H1 (cell line): ENCODE results near the gene LIMS1. TPM values are rescaled to one million over a fixed set of nuclear protein-coding genes. Genes with fewer than 3 reads are reported as not detected.

ENCODE experiments used
- CTCF ChIA-PET: fragments of 300-600 bp; sonication (Branson Sonifier 250); formaldehyde crosslinking; loops from one replicate; lab custom pipeline; 2021; ENCODE audit not compliant: partially characterized antibody; lab: Charles Lee
- POLR2A ChIA-PET: fragments of 300-600 bp; sonication (Branson Sonifier 250); formaldehyde crosslinking; loops from one replicate; lab custom pipeline; 2021; ENCODE audit warnings: inconsistent platforms; ENCODE audit not compliant: partially characterized antibody; lab: Charles Lee
- DNase-seq, 2 experiments: peaks; one replicate each; pipeline versions ENCODE4 v3.0.0 to v3.0.0-alpha.2; 2010 to 2022; ENCODE audit warnings: low spot score in 2 of 2, low read depth in 1 of 2, mixed read lengths in 1 of 2
- FAIRE-seq: peaks from 2 replicates; lab custom pipeline; 2011; peaks lifted over from hg19 to GRCh38; lab: Jason Lieb, UNC
- H2AFZ ChIP-seq: 2 replicates; pipeline ENCODE4 v1.8.1; 2012; ENCODE audit warnings: low read length, inconsistent platforms
- H2AK5ac ChIP-seq: 2 replicates; pipeline ENCODE4 v1.6.1; 2013; ENCODE audit warnings: low read depth, low read length
- H2BK120ac ChIP-seq: replicated peaks from 2 replicates; pipeline ENCODE3; 2013; ENCODE audit warnings: low read depth, low read length, inconsistent platforms
- H2BK12ac ChIP-seq: 2 replicates; pipeline ENCODE4 v1.6.1; 2013; ENCODE audit warnings: low read depth, low read length
- H2BK15ac ChIP-seq: 2 replicates; pipeline ENCODE4 v1.6.1; 2013; ENCODE audit warnings: low read length
- H2BK20ac ChIP-seq: 2 replicates; pipeline ENCODE4 v1.6.1; 2013; ENCODE audit warnings: low read length
- H2BK5ac ChIP-seq: 2 replicates; pipeline ENCODE4 v1.6.1; 2013; ENCODE audit warnings: low read depth, low read length
- H3K14ac ChIP-seq: 2 replicates; pipeline ENCODE4 v1.6.1; 2013; ENCODE audit warnings: inconsistent platforms; ENCODE audit not compliant: insufficient read length
- H3K18ac ChIP-seq: 2 replicates; pipeline ENCODE4 v1.6.1; 2013; ENCODE audit warnings: low read length; ENCODE audit errors: extremely low read depth
- H3K23ac ChIP-seq: 2 replicates; pipeline ENCODE4 v1.6.1; 2013; ENCODE audit warnings: inconsistent platforms; ENCODE audit not compliant: insufficient read length
- H3K23me2 ChIP-seq: 2 replicates; pipeline ENCODE4 v1.6.1; 2013; ENCODE audit warnings: low read depth, low read length
- H3K27ac ChIP-seq: 2 replicates; pipeline ENCODE4 v1.6.1; 2011; ENCODE audit warnings: low read depth, low read length, inconsistent platforms
- H3K27me3 ChIP-seq, 4 experiments: replicated peaks in 1 of 4; 1 replicate in 1 of 4; 2 replicates in 3 of 4; pipeline versions ENCODE4 v1.6.1 to v1.8.1; 2011 to 2013; ENCODE audit warnings: low read length in 3 of 4, mild to moderate bottlenecking in 3 of 4, inconsistent platforms in 2 of 4, mixed read lengths in 2 of 4, moderate library complexity in 1 of 4; ENCODE audit not compliant: control insufficient read depth in 3 of 4, insufficient read depth in 3 of 4; ENCODE audit errors: extremely low read depth in 1 of 4
- H3K36me3 ChIP-seq, 4 experiments: 2 replicates each; pipeline versions ENCODE4 v1.6.1 to v1.8.1; 2011 to 2013; ENCODE audit warnings: mild to moderate bottlenecking in 4 of 4, low read length in 3 of 4, moderate library complexity in 2 of 4, control low read depth in 1 of 4, inconsistent platforms in 1 of 4; ENCODE audit not compliant: insufficient read depth in 4 of 4, control insufficient read depth in 2 of 4
- H3K4ac ChIP-seq: replicated peaks from 2 replicates; pipeline ENCODE3; 2013; ENCODE audit warnings: low read length, low read depth, mixed read lengths, inconsistent platforms; ENCODE audit not compliant: insufficient read length
- H3K4me1 ChIP-seq, 4 experiments: replicated peaks in 1 of 4; 1 replicate in 1 of 4; 2 replicates in 3 of 4; pipeline versions ENCODE4 v1.6.1 to v1.8.1; 2011 to 2013; ENCODE audit warnings: low read length in 3 of 4, inconsistent platforms in 2 of 4, mixed read lengths in 1 of 4; ENCODE audit not compliant: insufficient read depth in 4 of 4, control insufficient read depth in 3 of 4
- H3K4me2 ChIP-seq, 2 experiments: 2 replicates each; pipeline versions ENCODE4 v1.6.1 to v1.8.1; 2011 to 2013; ENCODE audit warnings: low read depth in 2 of 2, low read length in 2 of 2, control low read depth in 1 of 2, inconsistent platforms in 1 of 2, mild to moderate bottlenecking in 1 of 2; ENCODE audit not compliant: insufficient read depth in 1 of 2
- H3K4me3 ChIP-seq, 4 experiments: fragments of 200-600, 300-600 bp in 1 of 4; sonication (generic), shearing (Covaris generic), sonication (Bioruptor Twin) in 1 of 4; 2 replicates each; pipeline versions ENCODE4 v1.5.1 to v1.8.1; 2011 to 2016; ENCODE audit warnings: low read length in 4 of 4, low read depth in 3 of 4, control low read depth in 2 of 4, inconsistent platforms in 2 of 4, mild to moderate bottlenecking in 2 of 4, mixed read lengths in 1 of 4, moderate library complexity in 1 of 4; ENCODE audit not compliant: insufficient read depth in 2 of 4; ENCODE audit errors: extremely low read depth in 1 of 4
- H3K56ac ChIP-seq: replicated peaks from 2 replicates; pipeline ENCODE3; 2013; ENCODE audit warnings: low read depth, mild to moderate bottlenecking, mixed read lengths, low read length, inconsistent platforms; ENCODE audit not compliant: insufficient read length
- H3K79me1 ChIP-seq: 2 replicates; pipeline ENCODE4 v1.6.1; 2013; ENCODE audit warnings: low read depth, low read length, control low read depth
- H3K79me2 ChIP-seq, 2 experiments: 2 replicates each; pipeline versions ENCODE4 v1.6.1 to v1.8.1; 2012 to 2013; ENCODE audit warnings: low read length in 2 of 2, mild to moderate bottlenecking in 2 of 2, inconsistent platforms in 1 of 2; ENCODE audit not compliant: insufficient read depth in 2 of 2, control insufficient read depth in 1 of 2
- H3K9ac ChIP-seq, 4 experiments: replicated peaks in 1 of 4; 1 replicate in 1 of 4; 2 replicates in 3 of 4; pipeline versions ENCODE4 v1.6.1 to v1.8.1; 2011 to 2013; ENCODE audit warnings: low read depth in 3 of 4, low read length in 3 of 4, control low read depth in 2 of 4, mild to moderate bottlenecking in 2 of 4, moderate library complexity in 2 of 4, inconsistent platforms in 1 of 4; ENCODE audit errors: extremely low read depth in 1 of 4
- H3K9me3 ChIP-seq, 2 experiments: 2 replicates each; pipeline versions ENCODE4 v1.6.1 to v1.8.1; 2012 to 2013; ENCODE audit warnings: mild to moderate bottlenecking in 2 of 2, moderate library complexity in 2 of 2, control low read depth in 1 of 2, inconsistent platforms in 1 of 2, low read depth in 1 of 2, low read length in 1 of 2, mixed read lengths in 1 of 2; ENCODE audit not compliant: insufficient read depth in 2 of 2
- H4K20me1 ChIP-seq, 2 experiments: replicated peaks in 1 of 2; 2 replicates each; pipeline versions ENCODE3 to v1.8.1; 2011 to 2013; ENCODE audit warnings: inconsistent platforms in 2 of 2, low read length in 2 of 2, mild to moderate bottlenecking in 1 of 2; ENCODE audit not compliant: insufficient read depth in 2 of 2, control insufficient read depth in 1 of 2
- H4K5ac ChIP-seq: 2 replicates; pipeline ENCODE4 v1.6.1; 2013; ENCODE audit warnings: low read length, low read depth, mixed read lengths, inconsistent platforms; ENCODE audit not compliant: insufficient read length
- H4K8ac ChIP-seq: 2 replicates; pipeline ENCODE4 v1.8.0; 2013; ENCODE audit warnings: mild to moderate bottlenecking, moderate library complexity, low read length, inconsistent platforms; ENCODE audit not compliant: insufficient read depth; ENCODE audit errors: extremely low read depth
- H4K91ac ChIP-seq: replicated peaks from 2 replicates; pipeline ENCODE3; 2013; ENCODE audit warnings: low read length, mixed read lengths, inconsistent platforms; ENCODE audit not compliant: insufficient read length
- ASH2L ChIP-seq: fragments of 200-600, 300-600 bp; sonication (generic); IDR thresholded peaks from one replicate; pipeline ENCODE4 v1.7.1; 2017; ENCODE audit warnings: low read length
- ATF3 ChIP-seq: IDR thresholded peaks from 2 replicates; pipeline ENCODE4 v1.6.1; 2011; ENCODE audit warnings: low read depth, mild to moderate bottlenecking, low read length; ENCODE audit not compliant: insufficient read depth
- BCL11A ChIP-seq, 2 experiments: IDR thresholded peaks; one replicate each; pipeline ENCODE4 v1.6.1; 2011; ENCODE audit warnings: low read depth in 2 of 2, low read length in 2 of 2, mild to moderate bottlenecking in 2 of 2
- BRCA1 ChIP-seq: IDR thresholded peaks from 2 replicates; pipeline ENCODE4 v1.6.1; 2012; ENCODE audit warnings: low read depth, low read length, improper control_type of control experiment
- CBX8 ChIP-seq: fragments of 300-800, 300-1000 bp; sonication (generic); IDR thresholded peaks from 2 replicates; pipeline ENCODE4 v1.7.1; 2016; ENCODE audit warnings: low read depth, low read length, borderline replicate concordance
- CREB1 ChIP-seq: IDR thresholded peaks from 2 replicates; pipeline ENCODE4 v1.6.1; 2012; ENCODE audit warnings: inconsistent platforms
- EGR1 ChIP-seq: IDR thresholded peaks from 2 replicates; pipeline ENCODE4 v1.6.1; 2011; ENCODE audit warnings: low read depth, low read length, borderline replicate concordance
- FOSL1 ChIP-seq: IDR thresholded peaks from 2 replicates; pipeline ENCODE4 v1.6.1; 2011; ENCODE audit warnings: mild to moderate bottlenecking, low read depth, low read length, moderate library complexity; ENCODE audit not compliant: insufficient read depth
- POLR2A ChIP-seq, 2 experiments: IDR thresholded peaks; 1 replicate in 1 of 2; 2 replicates in 1 of 2; pipeline ENCODE4 v1.6.1; 2011; ENCODE audit warnings: low read depth in 2 of 2, low read length in 2 of 2, mild to moderate bottlenecking in 2 of 2; ENCODE audit errors: control extremely low read depth in 1 of 2
- RFX5 ChIP-seq: IDR thresholded peaks from 2 replicates; pipeline ENCODE4 v1.6.1; 2011; ENCODE audit warnings: low read depth, low read length, improper control_type of control experiment, borderline replicate concordance
- RNF2 ChIP-seq: fragments of 200-900, 300-1000 bp; sonication (generic); IDR thresholded peaks from 2 replicates; pipeline ENCODE4 v1.7.1; 2016; ENCODE audit warnings: borderline replicate concordance, low read depth, mild to moderate bottlenecking, antibody characterized with exemption, low read length; ENCODE audit not compliant: poor library complexity, severe bottlenecking; ENCODE audit errors: missing control alignments
- SIN3A ChIP-seq, 2 experiments: IDR thresholded peaks in 1 of 2; conservative IDR thresholded peaks in 1 of 2; 2 replicates each; pipeline ENCODE4 v1.6.1; 2011 to 2012; ENCODE audit warnings: low read length in 2 of 2, improper control_type of control experiment in 1 of 2, low read depth in 1 of 2, mild to moderate bottlenecking in 1 of 2
- SIRT6 ChIP-seq: IDR thresholded peaks from one replicate; pipeline ENCODE4 v1.7.1; 2012; ENCODE audit warnings: low read length, inconsistent platforms
- TCF12 ChIP-seq: IDR thresholded peaks from 2 replicates; pipeline ENCODE4 v1.6.1; 2011; ENCODE audit warnings: low read depth, mild to moderate bottlenecking, low read length
- WGBS, 2 experiments: shearing (Covaris generic) in 1 of 2; methylation state at CpG; one replicate each; pipeline versions ENCODE4 v1.1.6 to v1.1.7; 2013 to 2015; ENCODE audit warnings: low lambda C conversion rate in 2 of 2, mixed read lengths in 2 of 2, inconsistent platforms in 1 of 2, low coverage in 1 of 2, missing lambda C conversion rate in 1 of 2; ENCODE audit not compliant: insufficient replicate concordance in 2 of 2, insufficient coverage in 1 of 2, insufficient read length in 1 of 2; ENCODE audit errors: extremely low coverage in 1 of 2, missing lambda C conversion rate in 1 of 2; 5-methylcytosine and 5-hydroxymethylcytosine counted together
- polyA plus RNA-seq, 7 experiments: library from polyadenylated mRNA; depleted of rRNA in 3 of 7; stranded (reverse) in 5 of 7; unstranded in 2 of 7; fragments of >200 nt in 5 of 7; fragments of 200-250 nt in 2 of 7; gene quantifications; 1 replicate in 5 of 7; 2 replicates in 1 of 7; 4 replicates in 1 of 7; pipeline versions ENCODE4 v1.2.1 to v1.2.3, GENCODE V29; 2011 to 2013; ENCODE audit warnings: missing spikeins in 2 of 7, mixed read lengths in 2 of 7
- total RNA-seq: library from RNA; stranded (reverse); fragmentation: NEBNext Ultra II Directional; extraction: Animal tissue kit (Norgen Biotek cat#: 25700); gene quantifications from 2 replicates; pipeline ENCODE4 v1.2.1, GENCODE V29; 2021

The LIMS1 gene
- total and polyA plus RNA-seq, 2 of the 8 experiments (the other 6 are each of a cell fraction or from before 2014, with no cell fraction given), result 24.1 to 36.7 TPM

DNA sequence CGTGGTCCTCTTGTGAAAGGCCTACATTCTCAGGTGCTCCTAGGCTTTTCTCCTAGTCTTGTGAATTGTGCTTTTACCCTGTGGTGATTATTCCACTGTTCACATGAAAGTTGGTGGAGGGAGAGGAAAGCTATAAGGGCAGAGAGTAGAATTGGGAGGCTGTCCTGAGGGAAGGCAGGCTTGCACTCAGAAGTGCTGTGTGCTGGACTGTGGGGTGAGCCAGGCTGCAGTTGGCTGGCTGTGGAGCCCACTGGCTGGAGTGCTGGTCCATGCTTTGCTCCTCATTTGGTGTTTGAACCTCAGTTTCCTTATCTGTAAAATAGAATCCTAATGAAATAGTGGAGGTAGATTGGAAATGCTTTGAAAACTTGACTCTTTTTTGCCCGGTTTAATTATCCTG lies 21.3 kb downstream of the LIMS1 start:
- FAIRE-seq, result no peak
- no peak for TF ChIP-seq CREB1
- no peak for TF ChIP-seq SIRT6
- no peak for TF ChIP-seq BRCA1
- no peak for TF ChIP-seq POLR2A (IDR thresholded peaks at IDR 0.05; ENCODE audit: control extremely low read depth in 1 of 2, low read depth in 2 of 2, low read length in 2 of 2)
- no peak for TF ChIP-seq RFX5
- TF ChIP-seq ATF3, result no peak
- TF ChIP-seq EGR1, result no peak
- no peak for TF ChIP-seq FOSL1
- no peak for TF ChIP-seq RNF2
- no peak for TF ChIP-seq TCF12
- no peak for TF ChIP-seq CBX8
- TF ChIP-seq ASH2L, result no peak
- TF ChIP-seq BCL11A (IDR thresholded peaks at IDR 0.05; ENCODE audit: low read depth in 2 of 2, low read length in 2 of 2), result no peak
- TF ChIP-seq SIN3A (conservative IDR thresholded peaks at IDR 0.05 in 1 of 2, IDR thresholded peaks at IDR 0.05 in 1 of 2; ENCODE audit: low read depth in 1 of 2, low read length in 2 of 2), result no peak

More for the DNA sequence above, 21.3 kb downstream of the LIMS1 start:
- Histone ChIP-seq H4K5ac (no peak overlapping the region), H3K9ac (no peak overlapping the region), H2BK12ac (no peak overlapping the region), H3K27ac (no peak overlapping the region), H2AK5ac (no peak overlapping the region), H3K9me3 (no peaks in the 10 kb centered on the region), H3K23ac (peak overlapping the region; percentile 77), H4K8ac (no peak overlapping the region), H3K4me2 (no peak overlapping the region), H4K91ac (no peak overlapping the region), H3K79me2 (peaks cover 0 to 41% of the 10 kb centered on the region in 2 experiments; a peak in 3 of 4 replicates), H3K4ac (no peak overlapping the region), H3K79me1 (no peaks in the 10 kb centered on the region; the same call in none of the 2 replicates), H2BK5ac (no peak overlapping the region), H3K18ac (no peak overlapping the region), H3K14ac (no peak overlapping the region), H3K4me1 (peaks cover 0 to 8% (median 4%) of the 10 kb centered on the region in 4 experiments; a peak in 5 of 7 replicates), H3K36me3 (no peaks in the 10 kb centered on the region), H4K20me1 (no peaks in the 10 kb centered on the region), H3K23me2 (no peaks in the 10 kb centered on the region), H2BK20ac (no peak overlapping the region), H2BK120ac (no peak overlapping the region), H3K27me3 (no peaks in the 10 kb centered on the region), H3K56ac (no peak overlapping the region), H3K4me3 (no peak overlapping the region), H2BK15ac (no peak overlapping the region), H2AFZ (no peak overlapping the region)
- DNase-seq, result no peak
- WGBS, 2 experiments, result 82% methylated on average over 2 of the region's 2 CpGs; no CpG with 5 or more reads in 1 of the 2 experiments
- ChIA-PET POLR2A (no interaction called here), CTCF (interaction anchor here (1.0 to 1.4 kb wide), 2 partner anchors 14 to 20 kb away, joined by 3 read pairs; no protein-coding TSS in a partner anchor)
